CD14-positive monocyte (primary cell): ENCODE measurements around the gene DPP6. TPM values are rescaled to one million over a fixed set of nuclear protein-coding genes. Genes with fewer than 3 reads are reported as not detected.

ENCODE experiments used
- DNase-seq, 3 donors: peaks; one replicate each; pipeline ENCODE4 v3.0.0-alpha.2; 2011 to 2022
- H2AFZ ChIP-seq: 2 replicates; pipeline ENCODE4 v1.6.0; 2012; ENCODE audit warnings: mild to moderate bottlenecking, low read depth, low read length, inconsistent platforms; ENCODE audit not compliant: insufficient read depth, poor library complexity, severe bottlenecking
- H3K27ac ChIP-seq, 2 donors: 1 replicate in 1 of 2; 2 replicates in 1 of 2; pipeline ENCODE4 v1.5.1; 2012 to 2013; ENCODE audit warnings: low read length in 2 of 2, control low read depth in 1 of 2, inconsistent platforms in 1 of 2, low read depth in 1 of 2, mild to moderate bottlenecking in 1 of 2
- H3K27me3 ChIP-seq, 2 donors: one replicate each; pipeline versions ENCODE4 v1.6.0 to v1.6.1; 2011 to 2013; ENCODE audit warnings: low read length in 2 of 2; ENCODE audit not compliant: control insufficient read depth in 2 of 2, insufficient read depth in 2 of 2
- H3K36me3 ChIP-seq, 2 donors: replicated peaks in 1 of 2; 1 replicate in 1 of 2; 2 replicates in 1 of 2; pipeline versions ENCODE4 v1.5.1 to v1.6.1; 2012 to 2013; ENCODE audit warnings: low read length in 2 of 2, control low read depth in 1 of 2, inconsistent platforms in 1 of 2, mild to moderate bottlenecking in 1 of 2; ENCODE audit not compliant: insufficient read depth in 2 of 2, control insufficient read depth in 1 of 2
- H3K4me1 ChIP-seq, 2 donors: 1 replicate in 1 of 2; 2 replicates in 1 of 2; pipeline versions ENCODE4 v1.5.1 to v1.6.1; 2012 to 2013; ENCODE audit warnings: low read length in 2 of 2, control low read depth in 1 of 2, inconsistent platforms in 1 of 2, mild to moderate bottlenecking in 1 of 2, moderate library complexity in 1 of 2; ENCODE audit not compliant: insufficient read depth in 2 of 2, control insufficient read depth in 1 of 2
- H3K4me2 ChIP-seq: replicated peaks from 2 replicates; pipeline ENCODE3; 2012; ENCODE audit warnings: low read length, moderate library complexity, mild to moderate bottlenecking; ENCODE audit not compliant: poor library complexity, severe bottlenecking; ENCODE audit errors: extremely low read depth
- H3K4me3 ChIP-seq, 3 experiments: fragments of 200-600 bp in 1 of 3; sonication (generic) in 1 of 3; replicated peaks in 1 of 3; 1 replicate in 2 of 3; 2 replicates in 1 of 3; pipeline ENCODE4 v1.5.1; 2011 to 2013; ENCODE audit warnings: low read length in 3 of 3, mild to moderate bottlenecking in 3 of 3, control low read depth in 2 of 3, low read depth in 2 of 3, inconsistent platforms in 1 of 3, moderate library complexity in 1 of 3
- H3K79me2 ChIP-seq: 2 replicates; pipeline ENCODE4 v1.6.0; 2012; ENCODE audit warnings: mild to moderate bottlenecking, control low read depth, inconsistent platforms, low read length, moderate library complexity; ENCODE audit not compliant: insufficient read depth
- H3K9ac ChIP-seq: 2 replicates; pipeline ENCODE4 v1.6.0; 2017; ENCODE audit warnings: low read length, mild to moderate bottlenecking; ENCODE audit not compliant: insufficient read depth, poor library complexity, severe bottlenecking
- H3K9me3 ChIP-seq, 2 donors: replicated peaks in 1 of 2; 1 replicate in 1 of 2; 2 replicates in 1 of 2; pipeline versions ENCODE4 v1.5.1 to v1.6.1; 2012 to 2013; ENCODE audit warnings: low read length in 2 of 2, control low read depth in 1 of 2; ENCODE audit not compliant: control insufficient read depth in 1 of 2, insufficient read depth in 1 of 2
- H4K20me1 ChIP-seq: 2 replicates; pipeline ENCODE4 v1.6.0; 2012; ENCODE audit warnings: mild to moderate bottlenecking, low read length, control low read depth, moderate library complexity; ENCODE audit not compliant: insufficient read depth
- H3K27ac Mint-ChIP-seq, 7 donors: one replicate each; pipeline ENCODE4 v1.8.0; 2020; ENCODE audit warnings: mild to moderate bottlenecking in 7 of 7, mixed read lengths in 7 of 7, moderate library complexity in 6 of 7, inconsistent platforms in 2 of 7
- H3K27me3 Mint-ChIP-seq, 3 donors: one replicate each; pipeline ENCODE4 v1.8.0; 2021 to 2022; ENCODE audit warnings: low read depth in 3 of 3, mild to moderate bottlenecking in 3 of 3, mixed read lengths in 3 of 3, moderate library complexity in 3 of 3, inconsistent platforms in 1 of 3
- H3K36me3 Mint-ChIP-seq, 2 donors: one replicate each; pipeline ENCODE4 v1.8.0; 2020; ENCODE audit warnings: mixed read lengths in 2 of 2, inconsistent platforms in 1 of 2, mild to moderate bottlenecking in 1 of 2
- H3K4me1 Mint-ChIP-seq: one replicate; pipeline ENCODE4 v1.8.0; 2020; ENCODE audit warnings: mild to moderate bottlenecking, mixed read lengths
- H3K4me3 Mint-ChIP-seq, 2 donors: one replicate each; pipeline ENCODE4 v1.8.0; 2020; ENCODE audit warnings: mild to moderate bottlenecking in 2 of 2, mixed read lengths in 2 of 2, moderate library complexity in 1 of 2
- H3K9me3 Mint-ChIP-seq, 7 donors: one replicate each; pipeline ENCODE4 v1.8.0; 2020 to 2022; ENCODE audit warnings: mixed read lengths in 7 of 7, mild to moderate bottlenecking in 6 of 7, moderate library complexity in 6 of 7, inconsistent platforms in 2 of 7
- WGBS: methylation state at CpG from one replicate; pipeline ENCODE4 v1.1.5; 2013; ENCODE audit warnings: missing lambda C conversion rate; ENCODE audit not compliant: insufficient coverage; 5-methylcytosine and 5-hydroxymethylcytosine counted together
- intact Hi-C, 2 donors: fragments of 100-400 bp; cut with micrococcal nuclease; formaldehyde crosslinking; loops; one replicate each; pipeline versions ENCODE4 v1.15.0 to v1.15.1; 2023
- polyA plus RNA-seq, 3 donors: library from polyadenylated mRNA; depleted of rRNA in 1 of 3; unstranded in 2 of 3; stranded (reverse) in 1 of 3; fragments of 300-500 nt in 2 of 3; fragments of >200 nt in 1 of 3; fragmentation: Illumina TruSeq in 2 of 3; gene quantifications; 1 replicate in 2 of 3; 2 replicates in 1 of 3; pipeline ENCODE4 v1.2.3, GENCODE V29; 2012 to 2021
- TF ChIP-seq, protein P1 (sequence below): fragments of 200-600 bp; IDR thresholded peaks from one replicate; pipeline ENCODE4 v1.8.0; 2022; ENCODE audit warnings: antibody characterized with exemption, mild to moderate bottlenecking

Gene DPP6
- polyA plus RNA-seq, 3 donors = not detected

DNA sequence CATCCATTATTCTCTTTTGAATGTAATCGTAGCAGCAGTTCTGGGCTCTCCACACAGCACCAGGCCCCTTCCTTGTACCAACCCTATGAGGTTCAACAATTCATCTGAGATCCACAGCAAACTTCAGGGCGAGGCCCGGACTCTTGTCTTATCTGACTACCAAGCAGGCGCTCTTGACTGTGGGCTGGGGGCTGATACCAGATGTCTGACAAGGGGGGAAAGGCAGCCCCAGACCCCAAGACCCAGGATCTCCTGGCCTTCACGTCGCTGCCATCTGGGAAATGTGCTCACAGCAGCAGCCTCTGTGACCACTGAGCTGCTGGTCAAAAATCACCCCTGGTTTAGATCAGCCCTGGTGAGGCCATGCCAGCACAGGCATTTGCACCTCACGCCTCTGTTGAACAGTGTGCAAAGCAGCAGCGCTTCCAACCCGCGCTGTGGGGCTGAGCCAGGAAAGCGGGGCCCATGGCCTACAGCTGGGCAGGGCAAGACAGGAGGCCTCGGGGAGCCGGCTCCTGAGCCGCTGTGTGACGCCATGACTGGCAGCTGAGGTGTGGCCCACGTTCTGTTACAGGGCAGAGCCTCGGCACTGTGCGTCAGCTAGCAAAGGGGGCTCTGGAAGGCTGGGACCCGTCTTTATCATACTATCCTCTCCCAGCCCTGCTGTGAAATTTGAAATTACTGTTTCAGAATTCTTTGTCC lies 806.8 kb downstream of the DPP6 start:
- TF ChIP-seq, protein P1, sequence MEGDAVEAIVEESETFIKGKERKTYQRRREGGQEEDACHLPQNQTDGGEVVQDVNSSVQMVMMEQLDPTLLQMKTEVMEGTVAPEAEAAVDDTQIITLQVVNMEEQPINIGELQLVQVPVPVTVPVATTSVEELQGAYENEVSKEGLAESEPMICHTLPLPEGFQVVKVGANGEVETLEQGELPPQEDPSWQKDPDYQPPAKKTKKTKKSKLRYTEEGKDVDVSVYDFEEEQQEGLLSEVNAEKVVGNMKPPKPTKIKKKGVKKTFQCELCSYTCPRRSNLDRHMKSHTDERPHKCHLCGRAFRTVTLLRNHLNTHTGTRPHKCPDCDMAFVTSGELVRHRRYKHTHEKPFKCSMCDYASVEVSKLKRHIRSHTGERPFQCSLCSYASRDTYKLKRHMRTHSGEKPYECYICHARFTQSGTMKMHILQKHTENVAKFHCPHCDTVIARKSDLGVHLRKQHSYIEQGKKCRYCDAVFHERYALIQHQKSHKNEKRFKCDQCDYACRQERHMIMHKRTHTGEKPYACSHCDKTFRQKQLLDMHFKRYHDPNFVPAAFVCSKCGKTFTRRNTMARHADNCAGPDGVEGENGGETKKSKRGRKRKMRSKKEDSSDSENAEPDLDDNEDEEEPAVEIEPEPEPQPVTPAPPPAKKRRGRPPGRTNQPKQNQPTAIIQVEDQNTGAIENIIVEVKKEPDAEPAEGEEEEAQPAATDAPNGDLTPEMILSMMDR = no peak
- H3K4me3 ChIP-seq = no peak overlapping the region
- WGBS = 94% methylated on average over 17 of the region's 19 CpGs
- Mint-ChIP-seq H3K9me3 (peaks cover 0 to 8% (median 3%) of the 10 kb centered on the region in 7 donors), H3K27me3 (peaks cover 3 to 5% (median 4%) of the 10 kb centered on the region in 3 donors), H3K4me3 (no peak overlapping the region), H3K4me1 (no peaks in the 10 kb centered on the region), H3K27ac (no peak overlapping the region), H3K36me3 (no peaks in the 10 kb centered on the region)
- H3K9me3 ChIP-seq = peaks cover 0 to 8% of the 10 kb centered on the region in 2 donors
- no peak overlapping the region for H3K9ac ChIP-seq
- H3K27ac ChIP-seq = no peak overlapping the region
- no peak overlapping the region for H3K4me2 ChIP-seq
- no peak overlapping the region for H2AFZ ChIP-seq
- no peaks in the 10 kb centered on the region for H3K27me3 ChIP-seq
- no peak for DNase-seq
- no peaks in the 10 kb centered on the region for H4K20me1 ChIP-seq
- no peaks in the 10 kb centered on the region for H3K4me1 ChIP-seq
- intact Hi-C loops = no loop called here
- no peaks in the 10 kb centered on the region for H3K79me2 ChIP-seq
- H3K36me3 ChIP-seq = no peaks in the 10 kb centered on the region

DNA sequence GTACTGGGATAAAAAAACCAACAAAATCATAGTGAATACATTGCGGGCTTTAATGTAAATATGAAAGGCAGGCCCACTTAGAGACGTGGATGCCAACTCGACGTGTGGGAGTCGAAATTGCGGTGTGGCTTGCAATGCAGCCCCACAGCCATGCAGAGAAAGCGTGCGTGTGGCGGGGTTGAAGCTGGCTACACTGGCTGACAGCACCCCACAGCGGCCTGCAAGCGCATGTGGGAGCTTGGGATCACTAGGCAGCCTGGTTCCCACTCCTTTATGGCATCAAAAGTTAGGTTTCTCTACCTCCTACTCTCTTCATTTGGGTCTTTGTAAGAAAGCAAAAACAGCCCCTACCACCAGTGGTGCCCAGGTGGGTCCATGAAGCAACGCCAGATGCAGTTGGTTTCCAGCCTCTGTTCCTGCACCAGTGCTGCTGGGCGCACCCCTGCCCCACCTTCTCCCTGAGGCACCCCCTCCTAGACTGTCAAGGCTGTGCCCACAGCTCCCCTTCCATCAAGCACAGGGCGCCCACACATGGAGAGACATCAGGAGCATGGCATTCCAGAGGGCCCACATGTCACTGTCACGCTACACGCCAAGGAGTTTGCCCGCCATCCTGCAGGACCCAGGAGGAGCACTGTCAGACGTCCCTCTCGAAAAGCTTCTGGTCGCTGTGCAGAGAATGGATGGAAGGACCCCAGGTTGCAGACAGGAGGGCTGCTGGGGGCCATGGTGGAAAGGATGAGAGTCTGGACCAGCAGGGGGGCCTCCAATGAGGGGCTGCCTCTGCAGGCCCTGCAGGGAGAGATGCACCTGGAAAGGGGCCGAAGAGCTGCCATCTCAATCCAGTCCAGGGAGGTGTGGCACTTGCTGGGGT lies 807.8 kb downstream of the DPP6 start:
- no peaks in the 10 kb centered on the region for H3K79me2 ChIP-seq
- no peaks in the 10 kb centered on the region for H3K36me3 ChIP-seq
- Mint-ChIP-seq H3K4me1 (no peaks in the 10 kb centered on the region), H3K27ac (peak overlapping the region in 1 of 7 donors; percentile 65), H3K36me3 (no peaks in the 10 kb centered on the region), H3K4me3 (no peak overlapping the region), H3K27me3 (peaks cover 3 to 5% (median 4%) of the 10 kb centered on the region in 3 donors), H3K9me3 (peaks cover 0 to 3% (median 0%) of the 10 kb centered on the region in 7 donors)
- intact Hi-C loops = no loop called here
- peaks cover 0 to 2% of the 10 kb centered on the region in 2 donors for H3K9me3 ChIP-seq
- no peaks in the 10 kb centered on the region for H3K27me3 ChIP-seq
- no peaks in the 10 kb centered on the region for H4K20me1 ChIP-seq
- no peak overlapping the region for H3K27ac ChIP-seq
- no peak overlapping the region for H3K9ac ChIP-seq
- no peaks in the 10 kb centered on the region for H3K4me1 ChIP-seq
- TF ChIP-seq, protein P1 = no peak
- DNase-seq = no peak
- 85% methylated on average over 18 of the region's 21 CpGs for WGBS
- no peak overlapping the region for H2AFZ ChIP-seq
- no peak overlapping the region for H3K4me2 ChIP-seq
- no peak overlapping the region for H3K4me3 ChIP-seq
